ENCODE data around the gene SIN3B.

Gene SIN3B

GRCh38 chr19:16846901-16847300, 17.7 kb downstream of the SIN3B start:
- Histone ChIP-seq H3K79me2 (ENCODE audit: low read length) (no peaks in the 10 kb centered on the region), H3K4me1 (ENCODE audit: low read length) (no peaks in the 10 kb centered on the region), H4K20me1 (ENCODE audit: insufficient read depth, low read length) (no peaks in the 10 kb centered on the region), H3K36me3 (replicated peaks; ENCODE audit: insufficient read depth, low read length) (no peaks in the 10 kb centered on the region), H3K9me3 (replicated peaks; ENCODE audit: insufficient read depth, low read length) (no peaks in the 10 kb centered on the region), H3K27me3 (replicated peaks; ENCODE audit: insufficient read depth, low read length) (no peaks in the 10 kb centered on the region), H3K9ac (ENCODE audit: low read length) (no peak overlapping the region), H3K4me3 (ENCODE audit: low read length) (no peak overlapping the region), H2AFZ (ENCODE audit: low read length) (no peak overlapping the region), H3K27ac (ENCODE audit: low read length) (no peak overlapping the region), H3K9me2 (replicated peaks; ENCODE audit: insufficient read depth, low read length) (no peaks in the 10 kb centered on the region), H3F3A (ENCODE audit: insufficient read depth, low read length) (no peaks in the 10 kb centered on the region), H3K4me2 (ENCODE audit: low read depth, low read length) (no peak overlapping the region)
- no peak for TF ChIP-seq EZH2 (optimal IDR thresholded peaks at IDR 0.05; ENCODE audit: low read depth, low read length)
- TF ChIP-seq EZH2phosphoT487 (IDR thresholded peaks at IDR 0.05; ENCODE audit: low read length) = no peak
- TF ChIP-seq CTCF (IDR thresholded peaks at IDR 0.05; ENCODE audit: low read length) = no peak
- DNase-seq = no peak

- H3K36me3 ChIP-seq (replicated peaks; ENCODE audit: insufficient read depth, low read length) = no peaks in the 10 kb centered on the region
- no peaks in the 10 kb centered on the region for H4K20me1 ChIP-seq (ENCODE audit: insufficient read depth, low read length)
- no peaks in the 10 kb centered on the region for H3K27me3 ChIP-seq (replicated peaks; ENCODE audit: insufficient read depth, low read length)
- no peaks in the 10 kb centered on the region for H3K79me2 ChIP-seq (ENCODE audit: low read length)
- H3K4me2 ChIP-seq (ENCODE audit: low read depth, low read length) = no peak overlapping the region
- H3K9ac ChIP-seq (ENCODE audit: low read length) = no peak overlapping the region
- no peak overlapping the region for H3K4me3 ChIP-seq (ENCODE audit: low read length)
- no peaks in the 10 kb centered on the region for H3K9me3 ChIP-seq (replicated peaks; ENCODE audit: insufficient read depth, low read length)
- no peak for TF ChIP-seq EZH2phosphoT487 (IDR thresholded peaks at IDR 0.05; ENCODE audit: low read length)
- no peak for TF ChIP-seq EZH2 (optimal IDR thresholded peaks at IDR 0.05; ENCODE audit: low read depth, low read length)
- H3F3A ChIP-seq (ENCODE audit: insufficient read depth, low read length) = no peaks in the 10 kb centered on the region
- no peak for DNase-seq
- no peak overlapping the region for H3K27ac ChIP-seq (ENCODE audit: low read length)
- no peaks in the 10 kb centered on the region for H3K4me1 ChIP-seq (ENCODE audit: low read length)
- no peak overlapping the region for H2AFZ ChIP-seq (ENCODE audit: low read length)
- H3K9me2 ChIP-seq (replicated peaks; ENCODE audit: insufficient read depth, low read length) = no peaks in the 10 kb centered on the region
Measured at GRCh38 chr19:16847430-16847829, 18.2 kb downstream of the SIN3B start.

GRCh38 chr19:16849168-16849567, 20.0 kb downstream of the SIN3B start:
- Histone ChIP-seq H3K36me3 (replicated peaks; ENCODE audit: insufficient read depth, low read length) (no peaks in the 10 kb centered on the region), H3K4me2 (ENCODE audit: low read depth, low read length) (no peak overlapping the region), H2AFZ (ENCODE audit: low read length) (no peak overlapping the region), H3K4me1 (ENCODE audit: low read length) (no peaks in the 10 kb centered on the region), H3K27ac (ENCODE audit: low read length) (no peak overlapping the region), H3K9me3 (replicated peaks; ENCODE audit: insufficient read depth, low read length) (no peaks in the 10 kb centered on the region), H3K79me2 (ENCODE audit: low read length) (no peaks in the 10 kb centered on the region), H3K9ac (ENCODE audit: low read length) (no peak overlapping the region), H4K20me1 (ENCODE audit: insufficient read depth, low read length) (no peaks in the 10 kb centered on the region), H3K27me3 (replicated peaks; ENCODE audit: insufficient read depth, low read length) (no peaks in the 10 kb centered on the region), H3F3A (ENCODE audit: insufficient read depth, low read length) (no peaks in the 10 kb centered on the region), H3K4me3 (ENCODE audit: low read length) (no peak overlapping the region), H3K9me2 (replicated peaks; ENCODE audit: insufficient read depth, low read length) (no peaks in the 10 kb centered on the region)
- DNase-seq = no peak
- no peak for TF ChIP-seq EZH2 (optimal IDR thresholded peaks at IDR 0.05; ENCODE audit: low read depth, low read length)
- TF ChIP-seq CTCF (IDR thresholded peaks at IDR 0.05; ENCODE audit: low read length) = no peak
- TF ChIP-seq EZH2phosphoT487 (IDR thresholded peaks at IDR 0.05; ENCODE audit: low read length) = no peak

GRCh38 chr19:16850133-16850532, 20.9 kb downstream of the SIN3B start:
- Histone ChIP-seq H3K36me3 (replicated peaks; ENCODE audit: insufficient read depth, low read length) (no peaks in the 10 kb centered on the region), H2AFZ (ENCODE audit: low read length) (no peak overlapping the region)
- TF ChIP-seq CTCF (IDR thresholded peaks at IDR 0.05; ENCODE audit: low read length) = no peak
- TF ChIP-seq EZH2phosphoT487 (IDR thresholded peaks at IDR 0.05; ENCODE audit: low read length) = no peak
- no peak for TF ChIP-seq EZH2 (optimal IDR thresholded peaks at IDR 0.05; ENCODE audit: low read depth, low read length)

More at GRCh38 chr19:16850133-16850532, 20.9 kb downstream of the SIN3B start:
- no peaks in the 10 kb centered on the region for H3F3A ChIP-seq (ENCODE audit: insufficient read depth, low read length)
- H4K20me1 ChIP-seq (ENCODE audit: insufficient read depth, low read length) = no peaks in the 10 kb centered on the region
- H3K27me3 ChIP-seq (replicated peaks; ENCODE audit: insufficient read depth, low read length) = no peaks in the 10 kb centered on the region
- H3K4me2 ChIP-seq (ENCODE audit: low read depth, low read length) = no peak overlapping the region
- no peaks in the 10 kb centered on the region for H3K4me1 ChIP-seq (ENCODE audit: low read length)
- no peak overlapping the region for H3K27ac ChIP-seq (ENCODE audit: low read length)
- no peak overlapping the region for H3K4me3 ChIP-seq (ENCODE audit: low read length)
- no peaks in the 10 kb centered on the region for H3K9me2 ChIP-seq (replicated peaks; ENCODE audit: insufficient read depth, low read length)
- no peaks in the 10 kb centered on the region for H3K9me3 ChIP-seq (replicated peaks; ENCODE audit: insufficient read depth, low read length)
- no peak overlapping the region for H3K9ac ChIP-seq (ENCODE audit: low read length)
- no peak for DNase-seq
- no peaks in the 10 kb centered on the region for H3K79me2 ChIP-seq (ENCODE audit: low read length)
